Measurements from ENCODE around the gene MAN2B2. TPM values are rescaled to one million over a fixed set of nuclear protein-coding genes. Genes with fewer than 3 reads are reported as not detected.

MAN2B2 gene
- total and polyA plus RNA-seq, 2 of the 4 experiments (the other 2 are of a cell fraction), result 13.4 to 34.1 TPM

GRCh38 chr4:6641164-6641970, 66.4 kb downstream of the MAN2B2 start:
- H3K4me3 ChIP-seq (ENCODE audit: insufficient read depth, low read depth, low read length), result peak overlapping the region; percentile 82
- ChIA-PET POLR2A (ENCODE audit: unreplicated experiment) (no interaction called here), CTCF (no interaction called here)
- peak overlapping the region; percentile 82 for H2AK5ac ChIP-seq (ENCODE audit: low read depth, low read length)
- H3K56ac ChIP-seq (ENCODE audit: extremely low read depth, insufficient read depth, low read length), result peak overlapping the region; percentile 98
- 3% methylated on average over 21 of the region's 50 CpGs; no CpG with 5 or more reads in 1 of the 2 experiments for WGBS, 2 experiments (ENCODE audit: extremely low coverage in 2 of 2, insufficient read length in 1 of 2)
- peak overlapping the region; percentile 98 for H2AFZ ChIP-seq (replicated peaks; ENCODE audit: low read length, poor library complexity)
- peak overlapping the region; percentile 99 for H3K4me2 ChIP-seq (ENCODE audit: low read depth, low read length)
- H2BK5ac ChIP-seq (ENCODE audit: low read depth, low read length, poor library complexity, severe bottlenecking), result peak overlapping the region; percentile 81
- no peaks in the 10 kb centered on the region for H3K9me3 ChIP-seq (ENCODE audit: control insufficient read depth, insufficient read depth, low read length)
- no peak overlapping the region for H2BK120ac ChIP-seq (ENCODE audit: low read depth, low read length)
- peak overlapping the region; percentile 97 for H3K9ac ChIP-seq (ENCODE audit: low read depth, low read length)
- H2BK15ac ChIP-seq (ENCODE audit: low read depth, low read length), result no peak overlapping the region
- TF ChIP-seq MXI1 (IDR thresholded peaks at IDR 0.05; ENCODE audit: borderline replicate concordance, low read depth, low read length) (peak; percentile 69; the same call in 1 of the 2 replicates), USF2 (IDR thresholded peaks at IDR 0.05; ENCODE audit: low read depth, low read length) (no peak), MAFK (IDR thresholded peaks at IDR 0.05; ENCODE audit: low read depth, low read length) (no peak), MAZ (IDR thresholded peaks at IDR 0.05; ENCODE audit: borderline replicate concordance, low read depth, low read length) (peak; percentile 25; the same call in 1 of the 2 replicates), CHD1 (IDR thresholded peaks at IDR 0.05; ENCODE audit: low read depth, low read length) (no peak), ELK1 (IDR thresholded peaks at IDR 0.05; ENCODE audit: borderline replicate concordance, low read depth, low read length) (no peak), BHLHE40 (IDR thresholded peaks at IDR 0.05; ENCODE audit: low read depth, low read length) (no peak)
- ATAC-seq (ENCODE audit: low read depth) (peak; percentile 49), DNase-seq (peak; percentile 42)
- peaks cover 13% of the 10 kb centered on the region for H3K36me3 ChIP-seq (ENCODE audit: control insufficient read depth, insufficient read depth, low read length)
- peak overlapping the region; percentile 74 to 95; a peak in 3 of 4 replicates for H4K8ac ChIP-seq (ENCODE audit: low read depth in 2 of 2, low read length in 2 of 2)
- H3K27ac ChIP-seq (ENCODE audit: insufficient read depth, low read length), result peak overlapping the region; percentile 91
- dilution Hi-C loops (cut with HindIII; ENCODE audit: low sequenced_read_pairs, unreplicated experiment), result no loop called here
- peak overlapping the region; percentile 95 for H3K14ac ChIP-seq (replicated peaks; ENCODE audit: low read depth, low read length)
- H3K23ac ChIP-seq (ENCODE audit: low read depth, low read length), result peak overlapping the region; percentile 98
- H3K4me1 ChIP-seq (ENCODE audit: control insufficient read depth, insufficient read depth, low read length), result peaks cover 10% of the 10 kb centered on the region
- peaks cover 12 to 41% of the 10 kb centered on the region in 2 experiments for H3K79me1 ChIP-seq (ENCODE audit: low read depth in 1 of 2, low read length in 2 of 2)
- BruUV-seq (replicated peaks), result no TSS peak
- in situ Hi-C loops (cut with MboI; ENCODE audit: low sequenced_read_pairs), result no loop called here
- intact Hi-C loops (cut with micrococcal nuclease), result loop anchor here (2.0 kb wide), 2 partner anchors 67 to 75 kb away; partner anchors contain the start of genes BLOC1S4 and MRFAP1L1
- H3K27me3 ChIP-seq (ENCODE audit: control insufficient read depth, insufficient read depth, low read length), result no peaks in the 10 kb centered on the region
- no peak overlapping the region; the same call in 1 of the 2 replicates for H3K18ac ChIP-seq (ENCODE audit: low read depth, low read length)
- H2AK9ac ChIP-seq (replicated peaks; ENCODE audit: low read depth, low read length, poor library complexity), result peak overlapping the region; percentile 85
- H3K4ac ChIP-seq (ENCODE audit: low read depth, low read length), result peak overlapping the region; percentile 92
- H4K5ac ChIP-seq (ENCODE audit: low read depth, low read length), result peak overlapping the region; percentile 60
- H3K9me1 ChIP-seq (ENCODE audit: insufficient read depth, low read length), result peaks cover 13% of the 10 kb centered on the region
- H2BK20ac ChIP-seq (ENCODE audit: low read depth, low read length), result no peak overlapping the region
- peaks cover 35% of the 10 kb centered on the region for H4K20me1 ChIP-seq (ENCODE audit: insufficient read depth, low read length)
- H4K91ac ChIP-seq (ENCODE audit: insufficient read depth, low read depth, low read length), result peak overlapping the region; percentile 71

All from IMR-90 (cell line).